ENCODE data around the gene ATF6. TPM values are rescaled to one million over a fixed set of nuclear protein-coding genes. Genes with fewer than 3 reads are reported as not detected.

The ATF6 gene
- total RNA-seq, 2 donors from 2014 or later: 17.9 to 19.9 TPM

- no peaks in the 10 kb centered on the region for H3K27me3 ChIP-seq
- H3K9me3 ChIP-seq: no peaks in the 10 kb centered on the region
- H3K4me3 ChIP-seq: no peak overlapping the region
- H3K36me3 ChIP-seq: no peaks in the 10 kb centered on the region
- no peak overlapping the region for H3K27ac ChIP-seq
- peak in 1 of 2 donors; percentile 45 for TF ChIP-seq CTCF (IDR thresholded peaks at IDR 0.05)
- H3K4me1 ChIP-seq: peaks cover 0 to 10% of the 10 kb centered on the region in 2 donors
- DNase-seq (ENCODE audit: low spot score): no peak
These were observed 139.3 kb downstream of the ATF6 start for GRCh38 chr1:161905269-161905884.

GRCh38 chr1:161907265-161907664 lies 141.1 kb downstream of the ATF6 start:
- H3K27me3 ChIP-seq: no peaks in the 10 kb centered on the region

GRCh38 chr1:161908264-161908663 lies 142.1 kb downstream of the ATF6 start:
- Histone ChIP-seq H3K27ac (no peak overlapping the region), H3K9me3 (no peaks in the 10 kb centered on the region), H3K36me3 (no peaks in the 10 kb centered on the region), H3K27me3 (no peaks in the 10 kb centered on the region), H3K4me3 (no peak overlapping the region), H3K4me1 (peaks cover 0 to 12% of the 10 kb centered on the region in 2 donors)
- no peak for DNase-seq (ENCODE audit: low spot score)
- no peak for TF ChIP-seq CTCF (IDR thresholded peaks at IDR 0.05)

More at GRCh38 chr1:161907265-161907664, 141.1 kb downstream of the ATF6 start:
- Histone ChIP-seq H3K9me3 (no peaks in the 10 kb centered on the region), H3K27ac (no peak overlapping the region), H3K36me3 (no peaks in the 10 kb centered on the region), H3K4me3 (no peak overlapping the region), H3K4me1 (peaks cover 0 to 12% of the 10 kb centered on the region in 2 donors)
- no peak for TF ChIP-seq CTCF (IDR thresholded peaks at IDR 0.05)
- DNase-seq (ENCODE audit: low spot score): no peak

GRCh38 chr1:161910604-161911003 lies 144.5 kb downstream of the ATF6 start:
- Histone ChIP-seq H3K36me3 (peaks cover 11% of the 10 kb centered on the region), H3K27me3 (no peaks in the 10 kb centered on the region), H3K27ac (no peak overlapping the region), H3K9me3 (no peaks in the 10 kb centered on the region), H3K4me3 (no peak overlapping the region), H3K4me1 (peaks cover 0 to 12% of the 10 kb centered on the region in 2 donors)
- no peak for DNase-seq (ENCODE audit: low spot score)
- no peak for TF ChIP-seq CTCF (IDR thresholded peaks at IDR 0.05)

GRCh38 chr1:161913482-161914140 lies 147.5 kb downstream of the ATF6 start:
- DNase-seq (ENCODE audit: low spot score): no peak
- no peak overlapping the region for H3K4me3 ChIP-seq
- peaks cover 11% of the 10 kb centered on the region for H3K36me3 ChIP-seq
- TF ChIP-seq CTCF (IDR thresholded peaks at IDR 0.05): no peak
- no peaks in the 10 kb centered on the region for H3K27me3 ChIP-seq
- no peak overlapping the region for H3K27ac ChIP-seq
- H3K9me3 ChIP-seq: no peaks in the 10 kb centered on the region
- peaks cover 0 to 6% of the 10 kb centered on the region in 2 donors for H3K4me1 ChIP-seq

Data from right atrium auricular region (tissue), 2 donors.